Cardiac septum (tissue), 1 donor: ENCODE data around the gene SIPA1L3. TPM values are rescaled to one million over a fixed set of nuclear protein-coding genes. Genes with fewer than 3 reads are reported as not detected.
"Not testable (repeated sequence)": the region's sequence is repeated elsewhere in the genome, so short reads cannot be mapped to it uniquely, and the experiment has no call there.

ENCODE experiments used
- DNase-seq: peaks from one replicate; pipeline ENCODE4 v3.0.0-alpha.2; 2020; ENCODE audit warnings: low spot score
- intact Hi-C: fragments of 100-400 bp; cut with DNase I; formaldehyde crosslinking; loops from one replicate; pipeline ENCODE4 v1.14.0; 2022
- total RNA-seq: library from RNA; stranded (reverse); fragmentation: NEBNext Ultra II Directional; extraction: Animal tissue kit (Norgen Biotek cat#: 25700); gene quantifications from one replicate; pipeline ENCODE4 v1.2.1, GENCODE V29; 2021
- donor health status: DM: no; HTN: no; CAD: no.

Gene SIPA1L3
- total RNA-seq, 1 donor from 2014 or later = 14.0 TPM

DNA sequence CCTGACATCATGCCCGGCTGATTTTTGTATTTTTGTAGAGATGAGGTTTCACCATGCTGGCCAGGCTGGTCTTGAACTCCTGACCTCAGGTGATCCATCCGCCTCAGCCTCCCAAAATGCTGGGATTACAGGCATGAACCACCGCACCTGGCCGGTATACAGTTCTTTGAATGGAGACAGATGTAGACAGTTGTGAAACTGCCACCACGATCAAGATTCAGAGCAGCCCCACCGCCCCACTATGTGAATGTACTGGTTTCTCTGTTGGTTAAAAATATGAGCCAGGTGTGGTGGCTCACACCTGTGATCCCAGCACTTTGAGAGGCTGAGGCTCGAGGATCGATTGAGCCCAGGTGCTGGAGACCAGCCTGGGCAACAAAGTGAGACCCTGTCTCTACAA lies 123.0 kb downstream of the SIPA1L3 start:
- DNase-seq, intact Hi-C loops: not testable (repeated sequence)

DNA sequence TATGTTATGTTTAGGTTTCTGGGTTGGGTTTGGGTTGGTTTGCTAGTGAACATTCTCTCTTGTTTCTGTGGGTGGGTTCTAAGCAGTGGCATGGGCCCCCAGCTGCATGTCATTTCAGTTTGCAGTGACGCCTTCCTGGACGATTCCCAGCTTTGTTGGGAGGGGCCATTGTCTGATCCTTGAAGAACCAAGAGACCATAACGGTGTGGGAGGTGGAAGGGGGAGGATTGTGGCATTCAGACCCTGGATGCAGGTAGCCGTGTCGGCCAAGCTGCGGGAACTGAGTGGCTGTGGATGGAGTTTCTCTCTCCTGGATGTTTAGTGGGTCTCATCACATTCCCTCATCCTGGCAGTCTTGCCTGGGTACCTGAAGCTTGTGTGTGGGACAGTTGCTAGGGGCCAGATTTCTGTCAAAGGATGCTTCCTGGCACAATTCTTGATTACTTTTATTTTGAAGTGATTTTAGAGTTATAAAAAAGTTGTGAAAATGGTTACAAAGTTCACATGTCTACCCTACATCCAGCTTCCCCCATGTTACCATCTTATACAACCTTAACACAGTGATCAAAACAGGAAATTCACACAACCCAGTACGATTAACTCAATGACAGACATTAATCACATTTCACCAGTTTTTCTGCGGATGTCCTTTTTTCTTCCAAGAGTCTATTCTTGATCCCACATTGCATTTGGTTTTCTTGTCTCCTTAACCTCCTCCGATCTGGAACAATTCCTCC lies 123.8 kb downstream of the SIPA1L3 start:
- no peak for DNase-seq
- intact Hi-C loops = no loop called here

DNA sequence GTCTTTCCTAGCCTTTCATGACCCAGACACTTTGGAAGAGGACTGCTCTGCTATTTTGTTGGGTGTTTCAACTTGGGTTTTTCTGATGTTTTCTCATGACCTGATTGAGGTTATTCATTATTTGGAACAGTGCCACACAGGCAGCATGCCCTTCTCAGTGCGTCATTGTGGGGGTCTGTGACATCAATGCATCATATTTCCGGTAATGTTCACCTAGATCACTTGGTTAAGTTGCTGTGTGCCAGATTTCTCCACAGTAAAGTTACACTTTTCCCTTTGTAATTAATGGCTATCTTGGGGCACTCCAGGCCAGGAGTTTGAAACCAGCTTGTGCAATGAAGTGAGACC lies 124.4 kb downstream of the SIPA1L3 start:
- DNase-seq = no peak
- intact Hi-C loops = no loop called here

- no peak for DNase-seq
- intact Hi-C loops = no loop called here
These were observed 125.1 kb downstream of the SIPA1L3 start for GRCh38 chr19:38032151-38032550.

DNA sequence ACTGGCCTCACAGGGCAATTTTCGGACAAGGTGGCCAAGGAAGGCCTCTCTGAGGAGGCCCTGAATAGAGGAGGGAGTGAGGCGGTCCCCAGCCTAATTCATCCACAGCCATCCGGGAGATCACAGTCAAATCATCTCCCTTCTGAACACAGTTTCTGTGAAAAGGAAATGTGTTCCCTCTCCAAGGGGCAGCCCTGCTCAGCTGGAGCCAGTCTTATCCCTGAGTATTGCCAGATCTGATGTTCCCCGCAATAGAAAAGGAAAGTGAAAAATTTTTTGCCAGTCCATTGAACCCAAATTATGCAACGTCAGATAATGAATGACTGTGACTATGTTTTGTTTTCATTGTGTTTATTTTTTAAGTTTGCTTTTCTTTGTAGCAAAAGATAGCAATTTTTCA lies 125.9 kb downstream of the SIPA1L3 start:
- intact Hi-C loops = no loop called here
- no peak for DNase-seq

DNA sequence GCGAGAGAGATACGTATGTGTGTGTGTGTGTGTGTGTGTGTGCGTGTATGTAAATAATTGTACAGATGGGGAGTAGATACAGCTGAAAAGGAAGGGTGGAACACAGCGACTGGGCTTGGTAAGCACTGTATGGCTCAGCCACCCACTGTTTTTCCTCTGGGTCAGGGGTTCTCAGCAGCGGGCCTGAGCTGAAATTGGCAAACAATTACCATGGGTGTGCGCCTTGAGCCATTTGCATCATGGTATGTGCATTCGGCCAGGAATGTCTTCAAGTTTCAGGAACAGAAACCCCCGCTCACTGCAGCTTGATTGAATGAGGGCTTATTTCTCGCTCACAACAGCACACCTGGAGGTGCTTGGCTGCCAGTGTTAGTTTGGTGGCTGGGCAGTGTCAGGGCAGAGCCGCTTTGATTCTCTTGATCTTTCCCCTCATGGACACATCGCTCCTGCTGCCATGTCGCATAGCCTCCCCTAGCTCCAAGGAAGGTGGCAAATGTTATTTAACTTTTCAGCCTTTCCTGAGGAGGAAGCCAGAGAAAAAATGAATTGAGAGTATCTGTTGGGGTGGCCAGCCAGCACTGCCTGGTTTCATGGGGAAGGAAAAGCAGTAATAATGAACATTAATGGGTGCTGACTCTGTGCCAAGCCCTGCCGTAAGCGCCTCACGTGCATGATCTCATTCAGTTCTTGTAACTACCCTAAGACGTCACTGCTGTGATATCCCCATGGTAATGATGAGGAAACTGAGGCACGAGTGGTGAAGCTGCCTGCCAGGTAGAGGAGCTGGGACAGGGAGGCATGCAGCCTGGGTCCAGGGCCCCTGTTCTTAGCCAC lies 126.9 kb downstream of the SIPA1L3 start:
- DNase-seq = no peak

DNA sequence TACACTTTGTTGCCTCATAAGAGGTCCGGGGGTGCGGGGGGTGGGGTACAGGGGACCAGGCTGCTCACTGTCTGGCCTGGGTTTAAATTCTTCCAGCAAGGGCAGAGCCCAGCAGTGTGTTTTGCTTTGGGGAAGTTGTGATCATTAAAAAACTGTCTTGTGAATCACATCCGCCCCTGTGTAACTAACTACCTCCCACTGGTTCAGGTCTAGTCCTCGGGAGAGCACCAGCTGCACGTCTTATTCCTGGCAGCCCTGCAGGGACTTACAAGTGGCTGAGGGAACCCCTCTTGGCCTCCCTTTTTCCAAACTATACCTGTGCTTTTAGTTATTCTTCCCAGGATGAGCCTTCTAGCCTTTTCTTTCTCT lies 127.5 kb downstream of the SIPA1L3 start:
- no peak for DNase-seq
- intact Hi-C loops = no loop called here

More for the DNA sequence above, 126.9 kb downstream of the SIPA1L3 start:
- intact Hi-C loops = no loop called here

DNA sequence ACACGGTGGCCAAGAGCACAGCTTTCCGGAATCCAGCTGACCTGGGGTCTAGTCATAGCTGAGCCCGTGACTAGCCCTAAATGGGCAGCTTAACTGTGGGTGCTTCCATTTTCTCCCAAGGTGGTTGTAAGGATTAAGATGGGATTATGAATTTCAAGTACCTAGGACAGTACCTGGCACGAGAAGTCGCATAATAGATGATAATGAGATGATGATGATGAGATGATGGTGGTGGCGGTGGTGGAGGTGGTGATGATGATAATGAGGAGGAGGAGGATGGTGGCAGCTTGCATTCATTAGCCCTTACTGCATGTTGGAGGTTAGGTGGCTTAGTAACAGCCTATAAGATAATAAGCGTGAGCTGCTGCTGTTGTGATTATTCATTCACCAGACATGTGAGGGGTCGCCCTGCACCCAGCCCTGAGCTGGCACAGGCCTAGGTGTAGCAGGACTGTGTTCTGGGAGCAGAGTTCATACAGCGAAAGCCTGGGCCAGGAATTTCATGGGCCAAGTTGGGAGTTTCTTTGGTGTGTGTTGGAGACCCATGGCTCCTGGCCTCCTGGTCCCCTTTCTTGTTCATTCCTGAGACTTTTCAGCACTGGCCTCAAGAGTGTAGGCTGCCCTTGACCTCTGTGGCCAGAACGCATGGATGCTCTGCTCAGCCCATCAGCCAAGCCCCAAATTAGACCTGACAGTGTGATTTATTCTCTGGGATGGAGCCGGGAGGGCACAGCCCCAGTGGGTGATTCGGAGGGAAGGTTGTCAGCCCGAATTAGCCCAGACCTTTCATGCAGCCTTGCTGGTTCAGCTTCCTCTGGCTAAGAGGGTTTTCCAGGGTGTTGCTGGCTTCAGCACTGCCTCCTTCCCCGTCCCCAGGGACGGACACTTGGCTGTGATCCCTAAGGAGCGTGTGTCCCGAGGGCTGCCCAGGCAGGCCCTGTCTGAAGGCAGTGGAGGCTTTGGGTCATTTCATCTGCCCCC lies 128.8 kb downstream of the SIPA1L3 start:
- intact Hi-C loops = no loop called here
- DNase-seq = no peak

DNA sequence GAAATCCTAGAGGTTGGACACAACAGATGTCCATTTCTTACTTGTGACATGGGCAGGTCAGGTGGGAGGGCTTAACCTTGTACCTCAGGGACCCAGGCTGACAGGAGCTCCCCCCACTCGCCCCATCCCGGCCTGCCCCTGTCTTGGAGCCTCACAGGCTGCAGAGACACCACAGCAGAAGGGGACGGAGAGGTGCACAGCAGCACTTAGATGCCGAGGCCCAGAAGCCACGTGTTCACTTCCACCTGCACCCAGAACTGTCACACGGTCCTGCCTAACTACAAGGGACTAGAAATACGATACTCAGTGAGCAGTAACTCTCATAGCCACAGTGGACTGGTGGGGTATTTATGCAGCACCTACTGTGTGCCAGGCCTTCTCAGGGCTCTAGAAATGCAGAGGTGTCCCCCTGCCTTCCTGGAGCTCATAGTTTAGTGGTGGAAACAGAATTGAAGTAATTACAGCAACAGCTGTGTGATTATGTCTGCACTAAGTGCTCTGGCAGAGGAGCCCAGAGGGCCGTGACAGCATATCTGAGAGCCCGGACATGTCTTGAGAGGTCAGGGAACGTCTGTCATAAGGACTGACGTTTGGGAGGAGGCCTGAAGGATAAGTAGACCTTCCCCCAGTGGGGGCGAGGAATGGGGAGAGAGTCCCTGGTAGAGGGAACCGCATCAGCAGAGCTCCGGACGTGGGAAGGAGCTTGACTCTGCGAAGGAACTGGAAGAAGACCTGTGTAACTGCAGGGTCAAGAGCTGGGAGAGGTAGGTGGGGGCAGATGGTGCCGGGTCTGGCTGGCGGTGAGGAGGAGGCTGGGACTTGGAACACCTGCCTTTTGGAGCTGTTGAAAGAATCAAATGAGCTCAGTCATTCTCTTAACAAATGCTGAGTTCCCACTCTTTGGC lies 130.0 kb downstream of the SIPA1L3 start:
- intact Hi-C loops = no loop called here
- DNase-seq = no peak

- no peak for DNase-seq
- intact Hi-C loops = no loop called here
These were observed 133.0 kb downstream of the SIPA1L3 start for GRCh38 chr19:38039966-38040365.

GRCh38 chr19:38042132-38042531 lies 135.1 kb downstream of the SIPA1L3 start:
- intact Hi-C loops = no loop called here
- DNase-seq = no peak

DNA sequence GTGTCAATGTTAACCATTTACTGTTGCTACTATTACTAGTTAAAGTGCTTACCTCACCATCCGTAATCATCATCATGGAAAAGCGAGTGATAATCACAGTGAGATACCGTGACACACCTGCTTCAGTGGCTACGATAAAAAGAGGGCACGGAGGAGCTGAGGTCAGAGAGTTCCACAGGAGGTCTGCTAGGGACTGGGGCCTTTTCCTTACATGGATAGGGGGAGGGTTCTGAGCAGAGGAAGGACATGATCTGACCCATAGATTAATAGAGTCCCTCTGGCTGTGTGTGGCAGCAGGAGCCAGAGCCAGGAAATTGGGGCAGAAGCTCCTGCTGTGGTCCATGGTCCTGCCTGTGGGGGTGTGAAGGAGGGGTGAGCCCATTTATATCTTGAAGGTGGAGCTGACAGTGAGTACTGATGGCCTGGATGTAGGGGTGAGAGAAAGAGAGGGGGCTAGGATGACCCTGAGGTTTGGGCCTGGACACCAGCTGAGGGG lies 136.7 kb downstream of the SIPA1L3 start:
- intact Hi-C loops = no loop called here
- DNase-seq = no peak

- intact Hi-C loops = no loop called here
- no peak for DNase-seq
These were observed 137.5 kb downstream of the SIPA1L3 start for GRCh38 chr19:38044267-38045111.

- intact Hi-C loops = no loop called here
- no peak for DNase-seq
These were observed 138.7 kb downstream of the SIPA1L3 start for GRCh38 chr19:38045554-38046253.

DNA sequence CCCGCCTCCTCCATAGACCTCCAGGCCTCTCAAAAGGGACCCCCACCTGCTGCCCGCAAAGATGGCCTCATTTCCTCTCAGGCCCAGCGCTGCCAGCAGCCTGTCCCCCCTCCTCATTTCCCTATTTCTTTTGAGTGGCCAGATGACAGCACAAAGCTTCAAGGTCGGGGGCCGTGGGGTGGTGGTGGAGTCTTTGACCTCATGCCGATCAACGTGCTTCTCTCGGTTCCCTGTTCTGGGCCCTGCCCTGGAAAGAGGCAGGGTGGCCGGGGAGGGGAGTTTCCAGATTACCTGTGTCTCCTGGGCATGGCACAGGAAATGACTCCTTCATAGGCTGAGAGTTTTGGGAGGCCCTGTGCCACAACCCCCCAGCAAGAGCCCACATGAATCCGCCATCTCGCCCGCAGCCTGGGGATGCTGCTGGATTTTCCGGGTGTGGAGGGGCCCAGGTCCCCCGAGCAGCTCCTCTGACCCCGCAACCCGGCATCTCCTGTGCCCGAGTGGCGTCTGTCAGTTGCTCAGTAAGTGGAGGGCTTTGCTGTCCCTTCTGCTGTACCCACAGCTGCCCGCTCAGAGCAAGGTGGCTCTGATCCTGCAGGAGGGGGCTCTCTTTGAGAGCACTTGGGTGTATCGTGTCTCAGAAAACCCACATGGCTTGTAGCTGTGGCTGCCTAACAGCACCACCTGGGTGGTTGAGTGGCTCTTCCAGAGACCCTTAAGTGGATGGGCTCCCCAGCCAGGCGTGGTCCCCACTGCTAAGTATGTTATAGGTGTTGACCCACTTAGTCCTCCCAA lies 139.4 kb downstream of the SIPA1L3 start:
- intact Hi-C loops = no loop called here
- no peak for DNase-seq

DNA sequence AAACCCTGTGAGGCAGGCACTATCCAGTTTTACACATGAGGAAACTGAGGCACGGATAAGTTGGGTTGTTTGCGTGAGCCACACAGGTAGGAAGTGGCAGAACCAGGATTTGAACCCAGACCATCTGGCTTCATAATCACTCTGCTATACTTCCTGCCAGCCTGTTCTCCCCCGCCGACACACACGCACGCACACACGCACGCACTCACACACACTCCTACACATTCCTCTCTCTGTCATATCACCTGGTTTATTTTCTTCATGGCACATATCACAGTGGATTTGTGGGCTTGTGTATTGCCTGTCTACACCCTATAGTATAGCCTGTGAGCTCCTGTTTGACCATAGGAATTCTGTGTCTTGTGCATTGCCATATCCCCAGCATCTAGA lies 140.0 kb downstream of the SIPA1L3 start:
- intact Hi-C loops = no loop called here
- DNase-seq = no peak

- intact Hi-C loops = no loop called here
- no peak for DNase-seq
These were observed 140.6 kb downstream of the SIPA1L3 start for GRCh38 chr19:38047641-38048040.
